Activated CD8-positive, alpha-beta memory T cell treated with anti-CD3 and anti-CD28 coated beads, Interleukin-2, amount 50 U/mL, for 48 hours (primary cell): ENCODE measurements around the gene OR1E2.
"Not testable (repeated sequence)": the region's sequence is repeated elsewhere in the genome, so short reads cannot be mapped to it uniquely, and the experiment has no call there.

Source experiments
- DNase-seq: peaks from one replicate; pipeline ENCODE4 v3.0.0-alpha.2; 2020

The OR1E2 gene, protein sequence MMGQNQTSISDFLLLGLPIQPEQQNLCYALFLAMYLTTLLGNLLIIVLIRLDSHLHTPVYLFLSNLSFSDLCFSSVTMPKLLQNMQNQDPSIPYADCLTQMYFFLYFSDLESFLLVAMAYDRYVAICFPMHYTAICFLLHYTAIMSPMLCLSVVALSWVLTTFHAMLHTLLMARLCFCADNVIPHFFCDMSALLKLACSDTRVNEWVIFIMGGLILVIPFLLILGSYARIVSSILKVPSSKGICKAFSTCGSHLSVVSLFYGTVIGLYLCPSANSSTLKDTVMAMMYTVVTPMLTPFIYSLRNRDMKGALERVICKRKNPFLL

GRCh38 chr17:3433741-3434140, at the start of gene OR1E2:
Gene OR1E2 (minus strand): TSS chr17:3433841. CDS start chr17:3433841, 0 bp downstream.
- no peak for DNase-seq

DNA sequence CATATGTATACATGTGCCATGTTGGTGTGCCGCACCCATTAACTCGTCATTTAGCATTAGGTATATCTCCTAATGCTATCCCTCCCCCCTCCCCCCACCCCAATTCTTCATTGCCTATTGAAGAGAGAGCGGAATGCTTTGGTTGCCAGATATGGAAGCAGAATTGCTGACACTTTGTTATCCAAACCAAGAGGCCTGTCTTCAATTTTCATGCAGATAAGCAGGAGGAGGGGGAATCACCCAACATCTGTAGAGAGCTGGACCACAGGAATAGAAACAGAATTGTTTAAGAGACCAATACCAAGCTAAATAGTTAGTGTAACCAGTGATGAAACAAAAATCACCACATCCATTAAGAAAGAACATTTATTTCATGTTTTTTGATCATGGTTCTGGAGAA, 49.2 kb upstream of the OR1E2 start:
- no peak for DNase-seq

DNA sequence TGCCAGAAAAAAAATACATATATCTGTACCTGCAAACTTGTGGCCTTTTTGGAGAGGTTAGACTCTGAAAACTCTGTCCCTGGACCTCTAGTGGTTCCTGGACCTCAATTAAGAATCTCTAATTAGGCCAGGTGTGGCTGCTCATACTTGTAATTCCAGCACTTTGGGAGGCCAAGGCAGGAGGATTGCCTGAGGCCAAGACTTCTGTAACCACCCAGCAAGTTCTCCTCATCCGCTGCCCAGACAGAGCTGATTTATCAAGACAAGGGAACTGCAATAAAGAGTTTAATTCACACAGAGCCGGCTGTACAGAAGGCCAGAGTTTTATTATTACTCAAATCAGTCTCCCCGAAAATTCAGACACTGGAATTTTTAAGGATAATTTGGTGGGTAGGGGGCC, 46.3 kb upstream of the OR1E2 start:
- no peak for DNase-seq

DNA sequence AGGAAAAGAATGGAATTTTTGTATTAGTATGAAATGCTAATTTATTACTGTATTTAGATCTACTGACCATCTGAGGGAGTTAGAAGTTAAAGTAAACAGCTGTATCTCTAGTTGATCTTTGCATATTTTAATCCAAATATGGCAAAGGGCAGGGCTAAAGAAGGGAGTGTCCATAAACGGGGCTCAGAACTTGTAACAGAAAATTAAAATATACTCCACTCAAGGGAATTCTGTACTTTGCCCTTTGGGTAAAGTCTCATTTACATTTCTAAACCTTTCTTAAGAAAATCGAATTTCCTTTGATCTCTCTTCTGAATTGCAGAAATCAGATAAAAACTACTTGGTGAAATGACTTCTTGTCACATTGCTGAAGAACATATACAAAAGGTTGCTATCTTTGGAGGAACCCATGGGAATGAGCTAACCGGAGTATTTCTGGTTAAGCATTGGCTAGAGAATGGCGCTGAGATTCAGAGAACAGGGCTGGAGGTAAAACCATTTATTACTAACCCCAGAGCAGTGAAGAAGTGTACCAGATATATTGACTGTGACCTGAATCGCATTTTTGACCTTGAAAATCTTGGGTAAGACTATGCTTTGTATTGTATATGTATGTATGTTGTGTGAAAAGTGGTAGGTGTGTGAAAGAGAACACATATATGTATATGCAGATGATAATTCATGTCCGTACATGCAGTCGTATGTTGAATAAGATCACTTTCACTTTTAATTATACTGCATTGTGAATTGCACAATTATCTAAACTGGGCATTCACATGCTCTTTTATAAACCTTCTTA, 42.4 kb upstream of the OR1E2 start, which contains the start of gene ASPA:
ASPA (plus strand) TSS at position 186 of the 799 bp plus-strand sequence; CDS start at position 349, 163 bp downstream.
- DNase-seq, result no peak

GRCh38 chr17:3475251-3475685, 41.6 kb upstream of the OR1E2 start:
- no peak for DNase-seq

GRCh38 chr17:3474212-3474611, 40.6 kb upstream of the OR1E2 start:
- no peak for DNase-seq

DNA sequence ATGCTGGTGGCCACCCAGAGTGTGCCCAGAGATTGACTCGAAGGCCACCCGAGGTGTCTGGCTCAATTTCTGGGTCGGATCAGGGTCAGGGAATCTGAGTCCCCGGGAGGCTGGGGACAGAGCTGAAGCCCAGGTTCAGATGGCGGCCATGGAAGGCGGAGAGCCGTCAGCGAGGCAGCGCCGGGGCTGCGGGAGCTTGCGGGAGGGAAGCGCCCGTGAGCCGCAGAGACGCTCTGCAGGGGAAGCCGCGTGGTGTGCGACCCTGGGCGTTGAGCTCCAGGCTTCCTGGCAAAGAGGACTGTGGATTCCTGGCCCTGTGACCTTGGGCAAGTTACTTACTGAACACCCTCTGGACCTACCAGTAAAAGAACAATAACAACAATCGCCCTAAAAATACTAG, 38.5 kb upstream of the OR1E2 start:
- no peak for DNase-seq

- no peak for DNase-seq
These were observed 38.0 kb upstream of the OR1E2 start, which contains the start of gene SPATA22 for GRCh38 chr17:3471599-3471998. Gene SPATA22 (minus strand): TSS chr17:3471819. CDS start chr17:3469325, 2,494 bp downstream.

DNA sequence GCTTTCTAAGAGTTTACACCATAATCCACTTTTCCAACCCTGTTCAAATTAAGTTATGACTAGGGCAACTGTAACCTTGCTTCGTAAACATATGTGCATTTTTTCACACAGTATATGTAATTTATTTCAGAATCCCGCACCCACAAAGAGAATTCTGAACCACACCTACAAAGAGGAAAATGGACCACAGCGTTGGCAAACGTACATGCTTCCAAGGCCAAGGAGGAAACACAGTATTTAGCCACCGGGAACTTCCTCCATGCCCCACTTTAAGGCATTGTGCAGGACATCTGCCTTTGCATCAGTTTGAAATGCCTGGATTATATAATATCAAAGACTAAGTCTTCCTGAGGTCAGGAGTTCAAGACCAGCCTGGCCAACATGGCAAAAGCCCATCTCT, 35.9 kb upstream of the OR1E2 start:
- no peak for DNase-seq

DNA sequence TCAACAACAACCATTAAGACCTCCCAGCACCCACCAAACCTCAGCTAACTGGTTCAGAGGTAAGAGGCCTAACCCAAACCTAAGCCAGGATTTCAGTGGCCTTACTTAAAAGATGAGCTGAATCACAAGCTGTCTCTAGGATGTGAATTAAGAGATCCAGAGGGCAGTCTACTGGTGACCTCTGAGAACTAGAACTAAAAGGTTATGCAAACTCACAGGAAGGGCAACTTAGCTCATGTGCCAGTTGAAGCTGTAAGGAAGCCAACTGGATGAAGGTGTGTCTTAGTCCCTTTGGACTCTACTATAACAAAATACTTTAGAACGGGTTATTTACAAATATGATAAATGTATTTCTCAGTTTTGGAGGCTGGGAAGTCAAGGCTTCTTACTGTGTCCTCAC, 32.7 kb upstream of the OR1E2 start:
- DNase-seq, result not testable (repeated sequence)

DNA sequence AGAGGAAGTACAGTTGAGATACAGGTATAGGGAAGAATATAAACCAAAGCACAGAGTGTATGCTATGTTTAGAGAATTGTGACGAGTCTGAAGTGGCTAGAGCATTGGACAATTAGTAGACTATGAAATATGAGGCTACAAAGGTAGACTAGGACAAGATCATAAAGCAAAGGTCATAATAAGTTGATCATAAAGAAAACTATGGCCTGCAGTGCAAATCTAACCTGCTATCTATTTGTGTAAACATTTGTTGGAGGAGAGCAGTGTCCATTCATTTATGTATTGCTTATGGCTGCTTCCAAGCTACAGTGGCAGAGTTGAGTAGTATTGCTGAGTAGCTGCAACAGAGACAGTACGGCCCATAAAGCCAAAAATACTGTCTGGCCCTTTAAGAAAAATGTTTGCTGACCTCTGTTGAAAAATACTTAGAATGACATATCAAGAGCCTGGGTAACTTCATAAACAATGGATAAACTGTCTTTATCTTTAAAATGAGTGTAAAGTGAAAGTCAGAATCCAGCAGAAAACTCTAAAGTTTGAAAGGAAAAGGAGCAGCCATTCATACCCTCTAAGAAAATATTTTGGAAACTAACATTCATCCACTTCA, 14.5 kb upstream of the OR1E2 start:
- DNase-seq, result no peak

- no peak for DNase-seq
These were observed 14.0 kb upstream of the OR1E2 start for GRCh38 chr17:3447625-3448024.

DNA sequence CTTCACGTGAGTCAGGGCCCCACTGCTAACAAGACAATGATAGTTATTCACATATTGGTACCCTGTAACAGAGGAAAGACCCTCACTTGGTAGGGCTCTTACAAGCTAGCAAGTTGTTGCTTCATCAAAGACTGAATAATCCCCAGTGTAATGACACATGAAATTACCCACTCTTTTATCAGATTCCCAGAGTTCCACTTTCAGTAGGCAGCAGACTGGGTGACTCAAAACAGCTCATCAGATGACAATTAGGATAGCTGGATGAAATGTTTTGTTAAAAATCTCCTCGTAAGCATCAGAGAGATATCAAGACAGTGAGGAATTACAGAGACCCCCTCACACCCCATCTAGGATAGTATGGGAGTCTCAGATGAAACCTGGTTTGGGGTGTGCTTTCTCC, 6.8 kb upstream of the OR1E2 start:
- DNase-seq, result no peak

DNA sequence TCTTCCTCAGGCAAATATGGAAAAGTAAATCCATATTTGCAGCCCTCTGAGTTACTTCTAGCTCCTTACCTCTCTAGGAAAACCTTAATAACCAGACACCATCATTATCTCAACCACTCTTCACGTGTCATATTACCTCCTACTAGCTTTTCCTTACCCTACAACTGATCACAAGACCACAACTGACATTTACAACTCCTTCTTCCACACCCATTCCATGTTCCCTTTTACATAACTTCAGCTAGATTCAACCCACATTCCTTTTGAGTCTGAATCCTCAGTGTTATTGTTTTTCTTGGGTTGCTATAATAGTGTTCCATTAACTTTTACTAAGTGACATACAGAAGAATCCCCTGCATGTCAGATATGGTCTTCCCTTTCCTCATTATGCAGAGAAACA, 4.7 kb upstream of the OR1E2 start:
- DNase-seq, result no peak

- not testable (repeated sequence) for DNase-seq
These were observed 426 bp downstream of the OR1E2 start for GRCh38 chr17:3433215-3433614.

DNA sequence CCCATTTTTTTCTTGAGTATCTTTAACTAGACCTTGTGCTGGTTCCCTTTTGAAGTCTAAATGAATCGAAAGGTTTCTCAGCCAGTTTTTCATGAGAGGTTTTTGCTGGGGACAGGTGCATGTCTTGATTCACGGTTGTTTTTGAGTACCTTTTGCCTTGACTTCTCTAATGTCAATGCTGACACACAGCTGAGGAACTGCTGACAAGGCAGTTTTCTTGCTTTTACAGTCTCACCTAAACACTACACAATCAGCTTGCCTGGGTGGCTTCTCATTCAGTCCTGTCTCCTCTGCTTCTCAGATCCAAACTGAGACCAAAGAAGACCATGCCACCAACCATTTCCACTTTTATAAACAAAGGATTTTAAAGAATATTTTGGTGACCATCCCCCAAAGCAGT, 15.4 kb downstream of the OR1E2 start:
- no peak for DNase-seq

GRCh38 chr17:3415610-3416009, 18.0 kb downstream of the OR1E2 start:
- no peak for DNase-seq

DNA sequence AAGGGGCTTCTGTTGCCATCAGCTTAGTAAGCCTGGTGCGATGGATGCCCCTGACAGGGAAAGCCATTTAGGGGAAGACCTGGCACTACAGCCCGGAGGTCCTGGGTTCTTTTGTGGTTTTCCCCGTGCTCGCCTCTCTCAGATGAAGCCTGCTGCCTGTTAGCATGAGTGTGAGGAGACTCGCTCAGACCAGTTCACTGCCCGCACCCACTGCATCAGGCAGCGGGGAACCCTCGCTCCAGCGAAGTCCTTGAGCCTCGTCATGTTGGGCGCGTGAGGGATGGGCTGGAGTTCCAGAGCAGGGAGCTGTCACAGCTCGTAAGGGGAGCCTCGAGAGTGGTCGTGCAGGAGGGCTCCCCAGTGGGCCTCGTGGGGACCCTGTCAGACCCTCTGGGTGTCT, 21.4 kb downstream of the OR1E2 start:
- DNase-seq, result not testable (repeated sequence)

- DNase-seq, result no peak
These were observed 22.6 kb downstream of the OR1E2 start, which contains the start of gene OR3A3 for GRCh38 chr17:3411070-3411469. Gene OR3A3 (plus strand): TSS chr17:3411370.

DNA sequence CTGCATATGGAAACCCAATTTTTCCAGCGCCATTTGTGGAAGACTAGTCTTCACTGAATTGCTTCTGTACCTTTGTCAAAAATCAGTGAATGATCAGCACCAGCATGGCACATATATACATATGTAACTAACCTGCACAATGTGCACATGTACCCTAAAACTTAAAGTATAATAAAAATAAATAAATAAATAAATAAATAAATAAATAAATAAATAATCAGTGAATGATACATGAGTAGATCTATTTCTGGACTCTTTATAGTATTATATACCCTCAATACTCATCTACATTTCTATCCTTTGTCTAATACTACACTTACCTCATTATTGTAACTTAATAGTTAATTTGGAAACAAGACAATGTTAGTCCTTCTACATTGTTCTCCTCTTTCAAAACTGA, 29.8 kb downstream of the OR1E2 start:
- DNase-seq, result not testable (repeated sequence)

DNA sequence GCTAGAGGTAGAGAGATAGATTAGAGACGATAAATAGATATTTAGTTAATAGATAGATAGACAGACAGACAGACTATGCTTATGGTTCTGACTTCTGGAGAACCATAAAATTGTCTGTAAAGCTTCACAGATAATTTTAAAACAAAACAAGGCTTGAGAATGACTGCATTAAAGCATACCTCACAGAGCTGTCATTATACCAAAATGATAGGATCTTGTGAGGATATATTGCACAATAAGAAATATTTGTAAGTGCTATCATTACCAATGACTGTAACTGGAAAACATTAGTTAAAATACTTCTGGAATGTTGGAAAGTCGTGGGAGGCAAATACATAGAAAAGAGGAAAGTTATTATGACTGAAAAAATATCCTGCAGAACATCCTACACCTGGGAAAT, 31.9 kb downstream of the OR1E2 start:
- no peak for DNase-seq

DNA sequence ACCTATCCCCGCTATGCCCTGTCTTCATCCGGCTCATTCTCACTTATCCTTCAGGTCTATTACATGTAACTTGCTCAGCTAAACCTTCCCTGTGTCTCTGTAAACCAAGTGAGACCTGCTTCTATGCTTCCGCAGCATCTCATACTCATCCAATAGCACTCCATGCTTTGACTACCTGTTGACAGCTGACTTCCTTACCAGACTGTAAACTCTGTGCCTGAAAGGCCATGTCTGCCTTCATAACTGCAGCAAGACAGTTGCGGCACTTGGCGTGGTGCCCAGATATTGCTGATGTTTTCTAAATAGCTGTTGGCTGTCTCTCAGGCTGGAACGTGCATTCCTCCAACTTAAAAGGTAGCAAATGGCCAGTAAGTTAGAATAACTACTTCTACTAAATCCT, 33.6 kb downstream of the OR1E2 start:
- no peak for DNase-seq

GRCh38 chr17:3398310-3398709, 35.3 kb downstream of the OR1E2 start, which contains the start of gene OR1E1:
Gene OR1E1 (minus strand): TSS chr17:3398410. CDS start chr17:3398410, 0 bp downstream.
- DNase-seq, result no peak
